ENCODE measurements around the gene CD40LG. TPM values are rescaled to one million over a fixed set of nuclear protein-coding genes. Genes with fewer than 3 reads are reported as not detected.

CD40LG gene
- polyA plus RNA-seq, 1 donor (not counting 4 experiments of a cell fraction or from before 2014, with no cell fraction given): not detected

GRCh38 chrX:136600059-136600458 is 47.9 kb upstream of the CD40LG start:
- H3K79me2 ChIP-seq (ENCODE audit: control insufficient read depth, insufficient read depth, low read length): no peaks in the 10 kb centered on the region
- FAIRE-seq (no peak), DNase-seq (ENCODE audit: low read depth, low spot score) (no peak)
- H3K9me3 ChIP-seq (ENCODE audit: control insufficient read depth, low read depth, low read length): no peaks in the 10 kb centered on the region
- H3K9me1 ChIP-seq (ENCODE audit: control insufficient read depth, extremely low read depth, insufficient read depth, low read length): no peaks in the 10 kb centered on the region
- H3K27me3 ChIP-seq (ENCODE audit: control insufficient read depth, extremely low read depth, insufficient read depth, low read length): no peaks in the 10 kb centered on the region
- H3K27ac ChIP-seq (ENCODE audit: control insufficient read depth, insufficient read depth, low read length): no peak overlapping the region
- dilution Hi-C loops (cut with MboI; ENCODE audit: extremely low pct_ligation_motif_present, low sequenced_read_pairs): no loop called here
- no peaks in the 10 kb centered on the region for H3K36me3 ChIP-seq (ENCODE audit: control insufficient read depth in 2 of 2, extremely low read depth in 1 of 2, insufficient read depth in 2 of 2, low read length in 2 of 2)
- H3K9ac ChIP-seq (ENCODE audit: control insufficient read depth, extremely low read depth, insufficient read depth, low read length): no peak overlapping the region
- no peak overlapping the region for H3K4me3 ChIP-seq (ENCODE audit: control insufficient read depth in 2 of 3, extremely low read depth in 1 of 3, insufficient read depth in 2 of 3, low read depth in 1 of 3, low read length in 3 of 3)
- no peaks in the 10 kb centered on the region for H3K4me1 ChIP-seq (ENCODE audit: control insufficient read depth, extremely low read depth, insufficient read depth, low read length)
- H3K4me2 ChIP-seq (ENCODE audit: control insufficient read depth, extremely low read depth, insufficient read depth, low read depth, low read length): no peak overlapping the region
- no peaks in the 10 kb centered on the region for H4K20me1 ChIP-seq (ENCODE audit: control insufficient read depth, extremely low read depth, insufficient read depth, low read length)
- TF ChIP-seq CTCF (optimal IDR thresholded peaks at IDR 0.05 in 1 of 3, IDR thresholded peaks at IDR 0.05 in 1 of 3, conservative IDR thresholded peaks at IDR 0.05 in 1 of 3; ENCODE audit: extremely low read depth in 1 of 3, insufficient read depth in 2 of 3, low read length in 3 of 3): no peak
- no peak overlapping the region for H2AFZ ChIP-seq (ENCODE audit: control insufficient read depth, low read length)

- Histone ChIP-seq H2AFZ (ENCODE audit: control insufficient read depth, low read length) (no peak overlapping the region), H3K9ac (ENCODE audit: control insufficient read depth, extremely low read depth, insufficient read depth, low read length) (no peak overlapping the region), H3K36me3 (ENCODE audit: control insufficient read depth in 2 of 2, extremely low read depth in 1 of 2, insufficient read depth in 2 of 2, low read length in 2 of 2) (no peaks in the 10 kb centered on the region), H3K79me2 (ENCODE audit: control insufficient read depth, insufficient read depth, low read length) (no peaks in the 10 kb centered on the region), H4K20me1 (ENCODE audit: control insufficient read depth, extremely low read depth, insufficient read depth, low read length) (no peaks in the 10 kb centered on the region), H3K9me1 (ENCODE audit: control insufficient read depth, extremely low read depth, insufficient read depth, low read length) (no peaks in the 10 kb centered on the region), H3K4me1 (ENCODE audit: control insufficient read depth, extremely low read depth, insufficient read depth, low read length) (no peaks in the 10 kb centered on the region), H3K27ac (ENCODE audit: control insufficient read depth, insufficient read depth, low read length) (no peak overlapping the region), H3K4me3 (ENCODE audit: control insufficient read depth in 2 of 3, extremely low read depth in 1 of 3, insufficient read depth in 2 of 3, low read depth in 1 of 3, low read length in 3 of 3) (no peak overlapping the region), H3K4me2 (ENCODE audit: control insufficient read depth, extremely low read depth, insufficient read depth, low read depth, low read length) (no peak overlapping the region), H3K9me3 (ENCODE audit: control insufficient read depth, low read depth, low read length) (no peaks in the 10 kb centered on the region), H3K27me3 (ENCODE audit: control insufficient read depth, extremely low read depth, insufficient read depth, low read length) (no peaks in the 10 kb centered on the region)
- dilution Hi-C loops (cut with MboI; ENCODE audit: extremely low pct_ligation_motif_present, low sequenced_read_pairs): no loop called here
- no peak for TF ChIP-seq EZH2 (IDR thresholded peaks at IDR 0.05; ENCODE audit: low read length)
- TF ChIP-seq CTCF (optimal IDR thresholded peaks at IDR 0.05 in 1 of 3, IDR thresholded peaks at IDR 0.05 in 1 of 3, conservative IDR thresholded peaks at IDR 0.05 in 1 of 3; ENCODE audit: extremely low read depth in 1 of 3, insufficient read depth in 2 of 3, low read length in 3 of 3): no peak
- DNase-seq (ENCODE audit: low read depth, low spot score) (no peak), FAIRE-seq (no peak)
Observed at GRCh38 chrX:136607236-136607635, 40.7 kb upstream of the CD40LG start.

All from keratinocyte (primary cell).